ENCODE measurements around the gene EHBP1. TPM values are rescaled to one million over a fixed set of nuclear protein-coding genes. Genes with fewer than 3 reads are reported as not detected.
"Not testable (repeated sequence)": the region's sequence is repeated elsewhere in the genome, so short reads cannot be mapped to it uniquely, and the experiment has no call there.

The EHBP1 gene
- total and polyA plus RNA-seq, 2 experiments from 2014 or later = 11.7 to 30.8 TPM

GRCh38 chr2:62747876-62748275, 42.4 kb downstream of the EHBP1 start:
- Histone ChIP-seq H3K4me1 (ENCODE audit: low read depth) (no peaks in the 10 kb centered on the region), H3K27me3 (no peaks in the 10 kb centered on the region), H3K27ac (no peak overlapping the region), H3K4me3 (no peak overlapping the region), H3K9me3 (ENCODE audit: low read depth) (no peaks in the 10 kb centered on the region), H3K36me3 (no peaks in the 10 kb centered on the region)
- DNase-seq (ENCODE audit: low read depth in 1 of 2, low spot score in 1 of 2) = no peak
- TF ChIP-seq CTCF (IDR thresholded peaks at IDR 0.05; ENCODE audit: low read depth, low read length) = no peak

- not testable (repeated sequence) for H3K27me3 ChIP-seq; H3K36me3 ChIP-seq; DNase-seq (ENCODE audit: low read depth in 1 of 2, low spot score in 1 of 2); H3K4me1 ChIP-seq (ENCODE audit: low read depth); H3K4me3 ChIP-seq; H3K9me3 ChIP-seq (ENCODE audit: low read depth); H3K27ac ChIP-seq
These were observed 43.6 kb downstream of the EHBP1 start for GRCh38 chr2:62749111-62749510.

- Histone ChIP-seq H3K36me3 (no peaks in the 10 kb centered on the region), H3K27me3 (no peaks in the 10 kb centered on the region), H3K9me3 (ENCODE audit: low read depth) (no peaks in the 10 kb centered on the region), H3K27ac (no peak overlapping the region), H3K4me3 (no peak overlapping the region), H3K4me1 (ENCODE audit: low read depth) (no peaks in the 10 kb centered on the region)
- no peak for TF ChIP-seq CTCF (IDR thresholded peaks at IDR 0.05; ENCODE audit: low read depth, low read length)
- DNase-seq (ENCODE audit: low read depth in 1 of 2, low spot score in 1 of 2) = no peak
These were observed 51.5 kb downstream of the EHBP1 start for GRCh38 chr2:62757029-62757428.

GRCh38 chr2:62760026-62760425, 54.5 kb downstream of the EHBP1 start:
- no peaks in the 10 kb centered on the region for H3K4me1 ChIP-seq (ENCODE audit: low read depth)
- no peaks in the 10 kb centered on the region for H3K9me3 ChIP-seq (ENCODE audit: low read depth)
- H3K4me3 ChIP-seq = no peak overlapping the region
- no peaks in the 10 kb centered on the region for H3K36me3 ChIP-seq
- TF ChIP-seq CTCF (IDR thresholded peaks at IDR 0.05; ENCODE audit: low read depth, low read length) = no peak
- H3K27me3 ChIP-seq = no peaks in the 10 kb centered on the region
- no peak overlapping the region for H3K27ac ChIP-seq
- no peak for DNase-seq (ENCODE audit: low read depth in 1 of 2, low spot score in 1 of 2)

- H3K9me3 ChIP-seq (ENCODE audit: low read depth) = no peaks in the 10 kb centered on the region
- TF ChIP-seq CTCF (IDR thresholded peaks at IDR 0.05; ENCODE audit: low read depth, low read length) = no peak
- H3K4me3 ChIP-seq = no peak overlapping the region
- no peak overlapping the region for H3K27ac ChIP-seq
- no peaks in the 10 kb centered on the region for H3K27me3 ChIP-seq
- H3K4me1 ChIP-seq (ENCODE audit: low read depth) = no peaks in the 10 kb centered on the region
- peak in 1 of 2 donors; percentile 45 for DNase-seq (ENCODE audit: low read depth in 1 of 2, low spot score in 1 of 2)
- no peaks in the 10 kb centered on the region for H3K36me3 ChIP-seq
These were observed 55.0 kb downstream of the EHBP1 start for GRCh38 chr2:62760555-62760954.

GRCh38 chr2:62765619-62766376, 60.3 kb downstream of the EHBP1 start:
- no peaks in the 10 kb centered on the region for H3K4me1 ChIP-seq (ENCODE audit: low read depth)
- H3K4me3 ChIP-seq = no peak overlapping the region
- no peaks in the 10 kb centered on the region for H3K9me3 ChIP-seq (ENCODE audit: low read depth)
- H3K27ac ChIP-seq = no peak overlapping the region
- no peak for TF ChIP-seq CTCF (IDR thresholded peaks at IDR 0.05; ENCODE audit: low read depth, low read length)
- no peaks in the 10 kb centered on the region for H3K27me3 ChIP-seq
- DNase-seq (ENCODE audit: low read depth in 1 of 2, low spot score in 1 of 2) = peak in 1 of 2 donors; percentile 25
- no peaks in the 10 kb centered on the region for H3K36me3 ChIP-seq
